HCT116 (cell line): ENCODE data around the gene TPO. TPM values are rescaled to one million over a fixed set of nuclear protein-coding genes. Genes with fewer than 3 reads are reported as not detected.

Source experiments
- ATAC-seq: fragments of 200-7000 bp; cut with Tn5 transposase; 2 replicates; pipeline ENCODE4 v1.9.1; 2020; ENCODE audit warnings: mild to moderate bottlenecking, moderate library complexity
- BruUV-seq: library from RNA; stranded (reverse); fragments of 400-500 nt; replicated peaks from 2 replicates; lab custom pipeline; 2021; lab: Mats Ljungman, UMichigan
- CTCF ChIA-PET: fragments of 300-600 bp; sonication (Branson Sonifier 250); formaldehyde crosslinking; loops from one replicate; lab custom pipeline; 2021; ENCODE audit warnings: antibody characterized with exemption; lab: Charles Lee
- POLR2A ChIA-PET: fragments of 300-600, 350-600 bp; sonication (Branson Sonifier 250); formaldehyde crosslinking; loops from one replicate; lab custom pipeline; 2021; ENCODE audit warnings: antibody characterized with exemption; lab: Charles Lee
- RAD21 ChIA-PET, 2 experiments: fragments of 300-600 bp; sonication (Branson Sonifier 250); formaldehyde crosslinking; loops; one replicate each; lab custom pipeline; 2023; ENCODE audit warnings: low total read pairs in 2 of 2; ENCODE audit not compliant: uncharacterized antibody in 2 of 2, unreplicated experiment in 2 of 2, low non-redundant PET in 1 of 2; lab: Charles Lee
- DNase-seq: peaks from one replicate; pipeline ENCODE4 v3.0.0-alpha.2; 2010; ENCODE audit warnings: low read depth, low spot score
- H2AFZ ChIP-seq: fragments of 200-600 bp; shearing (Covaris generic), sonication (generic); 2 replicates; pipeline ENCODE4 v1.6.1; 2017; ENCODE audit warnings: low read depth, mixed run types, mixed read lengths, antibody characterized with exemption, low read length; ENCODE audit not compliant: poor library complexity, severe bottlenecking
- H3K27ac ChIP-seq: 2 replicates; pipeline ENCODE4 v1.5.1; 2012; ENCODE audit warnings: low read depth, low read length
- H3K27me3 ChIP-seq: fragments of 200-600 bp; sonication (generic); 2 replicates; pipeline ENCODE4 v1.6.1; 2016; ENCODE audit warnings: mixed run types, low read length, mixed read lengths; ENCODE audit not compliant: insufficient read depth
- H3K36me3 ChIP-seq, 2 experiments: fragments of 200-500 bp in 1 of 2; fragments of 200-600 bp in 1 of 2; sonication (Bioruptor generic) in 1 of 2; sonication (generic) in 1 of 2; 2 replicates each; pipeline versions ENCODE4 v1.5.1 to v1.6.1; 2014 to 2016; ENCODE audit warnings: low read length in 2 of 2, inconsistent platforms in 1 of 2, mixed read lengths in 1 of 2, mixed run types in 1 of 2; ENCODE audit not compliant: insufficient read depth in 2 of 2, control insufficient read depth in 1 of 2
- H3K4me1 ChIP-seq, 2 experiments: fragments of 200-600 bp in 1 of 2; sonication (generic) in 1 of 2; 2 replicates each; pipeline versions ENCODE4 v1.5.1 to v1.6.1; 2012 to 2017; ENCODE audit warnings: low read length in 2 of 2, inconsistent platforms in 1 of 2, mild to moderate bottlenecking in 1 of 2, mixed read lengths in 1 of 2, mixed run types in 1 of 2, moderate library complexity in 1 of 2; ENCODE audit not compliant: insufficient read depth in 2 of 2, control insufficient read depth in 1 of 2
- H3K4me2 ChIP-seq: fragments of 200-600 bp; sonication (generic); 2 replicates; pipeline ENCODE4 v1.6.1; 2017; ENCODE audit warnings: mixed run types, low read length, mixed read lengths
- H3K4me3 ChIP-seq, 2 experiments: fragments of 200-600 bp in 1 of 2; sonication (generic) in 1 of 2; replicated peaks in 1 of 2; 2 replicates each; pipeline ENCODE4 v1.5.1; 2011 to 2016; ENCODE audit warnings: low read length in 2 of 2, control low read depth in 1 of 2, low read depth in 1 of 2, mild to moderate bottlenecking in 1 of 2, mixed read lengths in 1 of 2, mixed run types in 1 of 2
- H3K79me2 ChIP-seq: fragments of 200-600 bp; sonication (generic); 2 replicates; pipeline ENCODE4 v1.6.1; 2017; ENCODE audit warnings: mild to moderate bottlenecking, mixed run types, low read length, moderate library complexity, mixed read lengths; ENCODE audit not compliant: insufficient read depth
- H3K9ac ChIP-seq: fragments of 200-600 bp; sonication (generic); 2 replicates; pipeline ENCODE4 v1.6.1; 2016; ENCODE audit warnings: low read length, mixed read lengths
- H3K9me2 ChIP-seq: fragments of 200-600 bp; sonication (generic), shearing (Covaris generic); 2 replicates; pipeline ENCODE4 v1.6.1; 2017; ENCODE audit warnings: mixed run types, mild to moderate bottlenecking, moderate library complexity; ENCODE audit not compliant: insufficient read depth
- H3K9me3 ChIP-seq, 2 experiments: fragments of 200-500 bp in 1 of 2; fragments of 200-600 bp in 1 of 2; sonication (Bioruptor generic) in 1 of 2; sonication (generic) in 1 of 2; 2 replicates each; pipeline ENCODE4 v1.6.1; 2014 to 2017; ENCODE audit warnings: low read length in 2 of 2, mixed read lengths in 2 of 2, inconsistent platforms in 1 of 2, low read depth in 1 of 2, mild to moderate bottlenecking in 1 of 2, mixed run types in 1 of 2, moderate library complexity in 1 of 2; ENCODE audit not compliant: control insufficient read depth in 1 of 2, insufficient read depth in 1 of 2
- H4K20me1 ChIP-seq: fragments of 200-600 bp; sonication (generic), shearing (Covaris generic); 2 replicates; pipeline ENCODE4 v1.6.1; 2017; ENCODE audit warnings: mixed run types, mild to moderate bottlenecking, moderate library complexity; ENCODE audit not compliant: insufficient read depth
- CBX3 ChIP-seq: IDR thresholded peaks from 2 replicates; pipeline ENCODE4 v1.6.1; 2012; ENCODE audit warnings: low read depth
- CEBPB ChIP-seq: IDR thresholded peaks from 2 replicates; pipeline ENCODE4 v1.6.1; 2012; ENCODE audit warnings: low read depth
- EGR1 ChIP-seq: IDR thresholded peaks from 2 replicates; pipeline ENCODE4 v1.6.1; 2012; ENCODE audit warnings: low read depth
- ELF1 ChIP-seq: IDR thresholded peaks from 2 replicates; pipeline ENCODE4 v1.6.1; 2012; ENCODE audit warnings: low read depth, borderline replicate concordance
- EZH2 ChIP-seq: fragments of 200-600 bp; sonication (generic); IDR thresholded peaks from 2 replicates; pipeline ENCODE4 v1.6.1; 2017; ENCODE audit warnings: antibody characterized with exemption, mixed run types
- EZH2phosphoT487 ChIP-seq: fragments of 200-600 bp; IDR thresholded peaks from 2 replicates; pipeline ENCODE4 v1.6.1; 2018; ENCODE audit warnings: antibody characterized with exemption, borderline replicate concordance
- JUND ChIP-seq: IDR thresholded peaks from 2 replicates; pipeline ENCODE4 v1.6.1; 2012
- POLR2A ChIP-seq: IDR thresholded peaks from 2 replicates; pipeline ENCODE4 v1.7.0; 2011; ENCODE audit warnings: borderline replicate concordance; ENCODE audit not compliant: insufficient read depth, insufficient read length; ENCODE audit errors: extremely low read depth
- POLR2AphosphoS5 ChIP-seq: IDR thresholded peaks from 2 replicates; pipeline ENCODE4 v1.6.1; 2011; ENCODE audit warnings: mild to moderate bottlenecking, low read depth, low read length, moderate library complexity
- RAD21 ChIP-seq: IDR thresholded peaks from 2 replicates; pipeline ENCODE4 v1.6.1; 2012; ENCODE audit warnings: low read depth, mild to moderate bottlenecking
- SRF ChIP-seq: IDR thresholded peaks from 2 replicates; pipeline ENCODE4 v1.6.1; 2012; ENCODE audit warnings: low read depth
- ZFX ChIP-seq: fragments of 450-650 bp; IDR thresholded peaks from 2 replicates; pipeline ENCODE4 v1.6.1; 2017
- intact Hi-C: fragments of 100-400 bp; cut with micrococcal nuclease; formaldehyde crosslinking; loops from 2 replicates; pipeline ENCODE4 v1.10.0; 2022
- total RNA-seq: library from RNA; stranded (reverse); gene quantifications from one replicate; pipeline ENCODE4 v1.2.1, GENCODE V29; 2021; ENCODE audit not compliant: unreplicated experiment
- TF ChIP-seq, protein P1 (sequence below): IDR thresholded peaks from 2 replicates; pipeline ENCODE4 v1.6.1; 2012
- TF ChIP-seq, protein P2 (sequence below), 3 experiments: fragments of 200-600 bp in 1 of 3; sonication (generic) in 1 of 3; IDR thresholded peaks in 2 of 3; conservative IDR thresholded peaks in 1 of 3; 2 replicates each; pipeline ENCODE4 v1.5.1; 2012 to 2017; ENCODE audit warnings: low read depth in 2 of 3, low read length in 2 of 3, antibody characterized with exemption in 1 of 3, borderline replicate concordance in 1 of 3, control low read depth in 1 of 3, mild to moderate bottlenecking in 1 of 3, mixed read lengths in 1 of 3, mixed run types in 1 of 3, moderate library complexity in 1 of 3; ENCODE audit not compliant: insufficient read depth in 1 of 3
- TF ChIP-seq, protein P3 (sequence below): IDR thresholded peaks from 2 replicates; pipeline ENCODE4 v1.6.1; 2011; ENCODE audit warnings: mild to moderate bottlenecking, low read length, moderate library complexity; ENCODE audit not compliant: insufficient replicate concordance; ENCODE audit errors: extremely low read depth

Gene TPO
- total RNA-seq, 1 experiment from 2014 or later = not detected

DNA sequence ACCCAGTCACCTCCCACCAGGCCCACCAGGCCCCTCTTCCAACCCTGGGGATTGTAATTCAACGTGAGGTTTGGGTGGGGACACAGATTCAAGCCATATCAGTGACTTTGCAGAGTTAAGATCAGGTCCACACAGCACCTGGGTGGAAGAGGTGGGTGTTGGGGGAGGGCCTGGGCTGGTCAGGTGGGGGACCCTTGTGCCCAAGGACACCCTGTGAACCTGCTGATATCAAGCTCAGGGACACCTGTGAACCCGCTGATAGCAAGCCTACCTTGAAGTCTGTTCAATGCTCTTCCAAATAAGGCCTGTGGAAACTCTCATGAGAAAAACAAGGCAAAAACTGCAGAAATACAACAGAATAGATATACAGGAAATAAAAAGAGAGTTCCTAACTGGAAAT, 19.9 kb upstream of the TPO start:
- peaks cover 21% of the 10 kb centered on the region for H3K27me3 ChIP-seq
- ATAC-seq (no peak), DNase-seq (no peak)
- TF ChIP-seq EZH2phosphoT487 (no peak), SRF (no peak)
- no peaks in the 10 kb centered on the region for H4K20me1 ChIP-seq
- RAD21 ChIA-PET = no interaction called here
- intact Hi-C loops = no loop called here
- no peak overlapping the region for H3K4me2 ChIP-seq
- CTCF ChIA-PET = no interaction called here
- no peaks in the 10 kb centered on the region for H3K9me2 ChIP-seq
- no peaks in the 10 kb centered on the region for H3K36me3 ChIP-seq
- no TSS peak for BruUV-seq
- no peak overlapping the region for H3K9ac ChIP-seq
- H3K9me3 ChIP-seq = no peaks in the 10 kb centered on the region
- H3K27ac ChIP-seq = no peak overlapping the region
- H3K4me3 ChIP-seq = no peak overlapping the region
- no peaks in the 10 kb centered on the region for H3K79me2 ChIP-seq
- POLR2A ChIA-PET = no interaction called here
- no peak overlapping the region for H2AFZ ChIP-seq
- H3K4me1 ChIP-seq = no peaks in the 10 kb centered on the region; a peak in 1 of 4 replicates

DNA sequence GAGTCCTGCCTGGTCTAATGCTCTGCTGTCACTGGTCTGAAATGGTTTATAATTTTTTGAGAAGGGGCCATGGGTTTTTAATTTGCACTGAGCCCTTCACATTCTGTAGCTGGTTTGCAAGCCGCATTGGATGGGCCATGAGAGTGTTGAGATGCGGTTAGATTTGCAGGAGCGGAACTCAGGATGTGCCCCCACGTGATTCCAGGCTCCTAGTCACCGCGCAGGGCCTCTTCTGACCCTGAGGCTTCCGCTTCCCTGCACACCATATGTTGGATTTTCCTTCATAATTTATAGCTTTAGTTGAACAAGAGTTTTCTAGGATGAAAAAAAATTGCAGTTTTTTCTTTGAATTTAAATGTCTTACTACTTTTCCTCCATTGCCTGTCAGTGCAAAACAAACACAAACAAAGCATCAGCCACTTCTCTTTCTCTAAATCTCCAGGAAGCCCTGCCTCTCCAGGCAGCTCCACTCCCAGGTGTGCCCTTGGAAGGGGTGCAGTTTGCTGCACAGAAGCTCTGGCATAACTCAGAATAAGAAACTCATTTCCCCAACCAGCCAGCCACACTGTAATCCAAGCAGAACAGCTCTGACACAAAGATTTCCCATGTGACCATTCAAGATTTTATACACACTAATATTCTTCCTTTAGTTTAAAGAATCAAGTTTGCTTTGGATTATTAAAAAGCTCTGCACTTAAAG, 18.4 kb upstream of the TPO start:
- no peaks in the 10 kb centered on the region for H3K9me2 ChIP-seq
- CTCF ChIA-PET = no interaction called here
- no peak overlapping the region for H3K27ac ChIP-seq
- no peak overlapping the region for H3K4me3 ChIP-seq
- H3K4me1 ChIP-seq = no peaks in the 10 kb centered on the region
- H3K9ac ChIP-seq = no peak overlapping the region
- H3K9me3 ChIP-seq = no peaks in the 10 kb centered on the region
- no peaks in the 10 kb centered on the region for H3K79me2 ChIP-seq
- peaks cover 21% of the 10 kb centered on the region for H3K27me3 ChIP-seq
- POLR2A ChIA-PET = no interaction called here
- BruUV-seq = no TSS peak
- no peak overlapping the region for H2AFZ ChIP-seq
- intact Hi-C loops = no loop called here
- no peaks in the 10 kb centered on the region for H4K20me1 ChIP-seq
- RAD21 ChIA-PET = no interaction called here
- DNase-seq (no peak), ATAC-seq (no peak)
- no peak overlapping the region for H3K4me2 ChIP-seq
- no peaks in the 10 kb centered on the region for H3K36me3 ChIP-seq
- TF ChIP-seq EGR1 (no peak), CBX3 (no peak), JUND (no peak), EZH2phosphoT487 (no peak), ELF1 (no peak), SRF (no peak), CEBPB (no peak), RAD21 (no peak), EZH2 (no peak), POLR2A (no peak), ZFX (no peak), POLR2AphosphoS5 (no peak)
- TF ChIP-seq, protein P1, sequence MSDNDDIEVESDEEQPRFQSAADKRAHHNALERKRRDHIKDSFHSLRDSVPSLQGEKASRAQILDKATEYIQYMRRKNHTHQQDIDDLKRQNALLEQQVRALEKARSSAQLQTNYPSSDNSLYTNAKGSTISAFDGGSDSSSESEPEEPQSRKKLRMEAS = no peak
- TF ChIP-seq, protein P2, sequence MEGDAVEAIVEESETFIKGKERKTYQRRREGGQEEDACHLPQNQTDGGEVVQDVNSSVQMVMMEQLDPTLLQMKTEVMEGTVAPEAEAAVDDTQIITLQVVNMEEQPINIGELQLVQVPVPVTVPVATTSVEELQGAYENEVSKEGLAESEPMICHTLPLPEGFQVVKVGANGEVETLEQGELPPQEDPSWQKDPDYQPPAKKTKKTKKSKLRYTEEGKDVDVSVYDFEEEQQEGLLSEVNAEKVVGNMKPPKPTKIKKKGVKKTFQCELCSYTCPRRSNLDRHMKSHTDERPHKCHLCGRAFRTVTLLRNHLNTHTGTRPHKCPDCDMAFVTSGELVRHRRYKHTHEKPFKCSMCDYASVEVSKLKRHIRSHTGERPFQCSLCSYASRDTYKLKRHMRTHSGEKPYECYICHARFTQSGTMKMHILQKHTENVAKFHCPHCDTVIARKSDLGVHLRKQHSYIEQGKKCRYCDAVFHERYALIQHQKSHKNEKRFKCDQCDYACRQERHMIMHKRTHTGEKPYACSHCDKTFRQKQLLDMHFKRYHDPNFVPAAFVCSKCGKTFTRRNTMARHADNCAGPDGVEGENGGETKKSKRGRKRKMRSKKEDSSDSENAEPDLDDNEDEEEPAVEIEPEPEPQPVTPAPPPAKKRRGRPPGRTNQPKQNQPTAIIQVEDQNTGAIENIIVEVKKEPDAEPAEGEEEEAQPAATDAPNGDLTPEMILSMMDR (IDR thresholded peaks at IDR 0.05 in 2 of 3, conservative IDR thresholded peaks at IDR 0.05 in 1 of 3; ENCODE audit: borderline replicate concordance in 1 of 3, insufficient read depth in 1 of 3, low read depth in 2 of 3, low read length in 2 of 3) = no peak
- TF ChIP-seq, protein P3, sequence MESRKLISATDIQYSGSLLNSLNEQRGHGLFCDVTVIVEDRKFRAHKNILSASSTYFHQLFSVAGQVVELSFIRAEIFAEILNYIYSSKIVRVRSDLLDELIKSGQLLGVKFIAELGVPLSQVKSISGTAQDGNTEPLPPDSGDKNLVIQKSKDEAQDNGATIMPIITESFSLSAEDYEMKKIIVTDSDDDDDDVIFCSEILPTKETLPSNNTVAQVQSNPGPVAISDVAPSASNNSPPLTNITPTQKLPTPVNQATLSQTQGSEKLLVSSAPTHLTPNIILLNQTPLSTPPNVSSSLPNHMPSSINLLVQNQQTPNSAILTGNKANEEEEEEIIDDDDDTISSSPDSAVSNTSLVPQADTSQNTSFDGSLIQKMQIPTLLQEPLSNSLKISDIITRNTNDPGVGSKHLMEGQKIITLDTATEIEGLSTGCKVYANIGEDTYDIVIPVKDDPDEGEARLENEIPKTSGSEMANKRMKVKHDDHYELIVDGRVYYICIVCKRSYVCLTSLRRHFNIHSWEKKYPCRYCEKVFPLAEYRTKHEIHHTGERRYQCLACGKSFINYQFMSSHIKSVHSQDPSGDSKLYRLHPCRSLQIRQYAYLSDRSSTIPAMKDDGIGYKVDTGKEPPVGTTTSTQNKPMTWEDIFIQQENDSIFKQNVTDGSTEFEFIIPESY = no peak
